Panc1 (cell line): Measurements from ENCODE around the gene B4GALT5. TPM values are rescaled to one million over a fixed set of nuclear protein-coding genes. Genes with fewer than 3 reads are reported as not detected.

Source experiments
- ATAC-seq: fragments of 200-7000 bp; cut with Tn5 transposase; 2 replicates; pipeline ENCODE4 v1.9.1; 2020; ENCODE audit warnings: mild to moderate bottlenecking, moderate library complexity
- BruUV-seq: library from RNA; stranded (reverse); fragments of 400-500 nt; replicated peaks from 2 replicates; lab custom pipeline; 2021; lab: Mats Ljungman, UMichigan
- CTCF ChIA-PET: fragments of 300-600 bp; sonication (Branson Sonifier 250); formaldehyde crosslinking; loops from one replicate; lab custom pipeline; 2022; ENCODE audit warnings: antibody characterized with exemption; lab: Charles Lee
- POLR2A ChIA-PET: fragments of 300-600 bp; sonication (Branson Sonifier 250); formaldehyde crosslinking; loops from one replicate; lab custom pipeline; 2022; ENCODE audit warnings: antibody characterized with exemption; lab: Charles Lee
- DNase-seq: peaks from one replicate; pipeline ENCODE4 v3.0.0-alpha.2; 2010; ENCODE audit warnings: low read depth, low spot score
- H3K27ac ChIP-seq: 2 replicates; pipeline ENCODE4 v1.5.1; 2011; ENCODE audit warnings: mild to moderate bottlenecking, low read length, inconsistent platforms
- H3K27me3 ChIP-seq: fragments of 200-500 bp; sonication (Bioruptor generic); 2 replicates; pipeline ENCODE4 v1.6.0; 2014; ENCODE audit warnings: low read length, inconsistent platforms; ENCODE audit not compliant: control insufficient read depth, insufficient read depth
- H3K36me3 ChIP-seq: fragments of 200-500 bp; sonication (Bioruptor generic); 2 replicates; pipeline ENCODE4 v1.5.1; 2014; ENCODE audit warnings: inconsistent platforms, mild to moderate bottlenecking, low read length, moderate library complexity; ENCODE audit not compliant: control insufficient read depth, insufficient read depth
- H3K4me1 ChIP-seq: 2 replicates; pipeline ENCODE4 v1.5.1; 2011; ENCODE audit warnings: inconsistent platforms, mild to moderate bottlenecking, low read length, moderate library complexity; ENCODE audit not compliant: control insufficient read depth, insufficient read depth
- H3K4me3 ChIP-seq, 2 experiments: 2 replicates each; pipeline ENCODE4 v1.5.1; 2011 to 2012; ENCODE audit warnings: low read depth in 2 of 2, low read length in 2 of 2, mild to moderate bottlenecking in 2 of 2, inconsistent platforms in 1 of 2, moderate library complexity in 1 of 2
- H3K9me3 ChIP-seq: fragments of 200-500 bp; sonication (Bioruptor generic); 2 replicates; pipeline ENCODE4 v1.5.1; 2014; ENCODE audit warnings: low read depth, mild to moderate bottlenecking, inconsistent platforms, low read length, moderate library complexity; ENCODE audit not compliant: control insufficient read depth, insufficient read depth
- CTCF ChIP-seq: fragments of 450-650 bp; IDR thresholded peaks from 2 replicates; pipeline ENCODE4 v1.5.1; 2017; ENCODE audit warnings: mild to moderate bottlenecking
- POLR2AphosphoS5 ChIP-seq: IDR thresholded peaks from 2 replicates; pipeline ENCODE4 v1.6.1; 2012; ENCODE audit warnings: mild to moderate bottlenecking, low read depth, low read length, moderate library complexity
- REST ChIP-seq, 2 experiments: IDR thresholded peaks; 2 replicates each; pipeline ENCODE4 v1.6.1; 2011 to 2012; ENCODE audit warnings: low read depth in 2 of 2, control low read depth in 1 of 2, low read length in 1 of 2, mild to moderate bottlenecking in 1 of 2, moderate library complexity in 1 of 2; ENCODE audit not compliant: insufficient read depth in 1 of 2
- SIN3A ChIP-seq: IDR thresholded peaks from 2 replicates; pipeline ENCODE4 v1.6.1; 2012; ENCODE audit warnings: low read depth, mild to moderate bottlenecking, low read length, moderate library complexity, borderline replicate concordance; ENCODE audit not compliant: insufficient read depth
- TCF7L2 ChIP-seq: IDR thresholded peaks from 2 replicates; pipeline ENCODE4 v1.6.1; 2011; ENCODE audit warnings: mild to moderate bottlenecking, low read depth, low read length, inconsistent platforms
- in situ Hi-C: cut with HindIII; loops from 2 replicates; pipeline ENCODE4 v1.10.0; 2016; ENCODE audit warnings: low sequenced_read_pairs, low pct_unique_long_range_greater_than_20kb
- intact Hi-C: fragments of 100-400 bp; cut with micrococcal nuclease; formaldehyde crosslinking; loops from one replicate; pipeline ENCODE4 v1.10.0; 2022; ENCODE audit not compliant: unreplicated experiment
- total RNA-seq: library from RNA; stranded (reverse); gene quantifications from one replicate; pipeline ENCODE4 v1.2.1, GENCODE V29; 2021; ENCODE audit not compliant: unreplicated experiment

Gene B4GALT5
- total RNA-seq, 1 experiment from 2014 or later, result 40.0 TPM

- no peaks in the 10 kb centered on the region for H3K36me3 ChIP-seq
- ChIA-PET CTCF (interaction anchor here (0.7 to 3.8 kb wide), 3 partner anchors 13 to 217 kb away, joined by 4 to 31 read pairs (median 7); no protein-coding TSS in a partner anchor), POLR2A (interaction anchor here (0.7 to 1.0 kb wide), 2 partner anchors 16 to 39 kb away, joined by 4 to 7 read pairs; no protein-coding TSS in a partner anchor)
- no peaks in the 10 kb centered on the region for H3K27me3 ChIP-seq
- H3K27ac ChIP-seq, result no peak overlapping the region
- in situ Hi-C loops, result no loop called here
- intact Hi-C loops, result loop anchor here (10.0 kb wide), 1 partner anchor 268 kb away; no protein-coding TSS in a partner anchor
- BruUV-seq, result no TSS peak
- no peaks in the 10 kb centered on the region for H3K9me3 ChIP-seq
- H3K4me3 ChIP-seq, result no peak overlapping the region
- TF ChIP-seq REST (IDR thresholded peaks at IDR 0.05; ENCODE audit: insufficient read depth in 1 of 2, low read depth in 2 of 2, low read length in 1 of 2) (no peak), SIN3A (no peak), TCF7L2 (no peak), CTCF (no peak), POLR2AphosphoS5 (no peak)
- no peak; the same call in 1 of the 2 replicates for ATAC-seq
- no peak for DNase-seq
- peaks cover 14% of the 10 kb centered on the region for H3K4me1 ChIP-seq
Observed at GRCh38 chr20:49602345-49603208, 111.1 kb downstream of the B4GALT5 start.

- no peak for TF ChIP-seq REST (IDR thresholded peaks at IDR 0.05; ENCODE audit: insufficient read depth in 1 of 2, low read depth in 2 of 2, low read length in 1 of 2)
- no peak for TF ChIP-seq POLR2AphosphoS5
- no peak for TF ChIP-seq SIN3A
- no peak for TF ChIP-seq TCF7L2
- TF ChIP-seq CTCF, result no peak
- no TSS peak for BruUV-seq
- ATAC-seq (no peak), DNase-seq (no peak)
- H3K27ac ChIP-seq, result no peak overlapping the region
- H3K4me3 ChIP-seq, result no peak overlapping the region
- POLR2A ChIA-PET, result no interaction called here
- in situ Hi-C loops, result no loop called here
- H3K9me3 ChIP-seq, result no peaks in the 10 kb centered on the region
- H3K4me1 ChIP-seq, result peaks cover 14% of the 10 kb centered on the region
- CTCF ChIA-PET, result interaction anchor here (0.7 kb wide), 2 partner anchors 14 to 216 kb away, joined by 4 to 7 read pairs; no protein-coding TSS in a partner anchor
- H3K36me3 ChIP-seq, result no peaks in the 10 kb centered on the region
- no peaks in the 10 kb centered on the region for H3K27me3 ChIP-seq
- intact Hi-C loops, result loop anchor here (10.0 kb wide), 1 partner anchor 267 kb away; no protein-coding TSS in a partner anchor
Observed at GRCh38 chr20:49601153-49601924, 112.3 kb downstream of the B4GALT5 start.
